Measurements from ENCODE around the gene STK32B.
"Not testable (repeated sequence)": the region's sequence is repeated elsewhere in the genome, so short reads cannot be mapped to it uniquely, and the experiment has no call there.

Gene STK32B

DNA sequence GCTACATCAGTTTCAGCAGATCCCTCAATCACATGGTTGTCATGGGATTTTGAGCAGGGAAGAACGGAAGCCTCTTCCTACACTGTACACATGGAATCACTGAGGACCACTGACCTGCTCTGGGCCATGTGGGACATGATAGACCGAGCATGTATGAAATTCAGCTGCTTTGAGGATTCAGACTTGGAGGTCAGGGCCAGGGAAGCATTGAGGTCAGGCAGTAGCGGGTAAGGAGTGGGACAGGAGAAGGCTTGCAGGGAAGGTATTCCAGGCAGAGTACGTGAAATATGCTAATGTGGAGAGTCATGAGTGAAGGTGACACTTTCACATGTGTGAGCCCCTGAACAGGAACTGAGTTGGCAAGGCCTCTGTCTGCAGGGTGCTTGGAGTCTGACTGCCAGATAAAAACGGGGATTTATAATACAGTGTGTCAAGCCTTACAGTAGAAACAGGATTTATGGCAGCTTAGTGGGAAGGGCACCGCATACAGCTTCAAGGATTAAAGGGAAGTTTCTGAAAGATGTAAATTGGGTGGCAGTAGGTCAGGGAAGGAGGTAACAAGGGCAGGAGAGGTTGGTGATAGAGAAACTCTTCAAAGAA, 111.7 kb downstream of the STK32B start:
- DNase-seq (ENCODE audit: low read depth) = no peak

GRCh38 chr4:5164221-5164912, 113.1 kb downstream of the STK32B start:
- DNase-seq (ENCODE audit: low read depth) = no peak

- DNase-seq (ENCODE audit: low read depth) = no peak
Observed at GRCh38 chr4:5165420-5166369, 114.4 kb downstream of the STK32B start.

- DNase-seq (ENCODE audit: low read depth) = no peak
Observed at GRCh38 chr4:5166377-5166776, 115.1 kb downstream of the STK32B start.

DNA sequence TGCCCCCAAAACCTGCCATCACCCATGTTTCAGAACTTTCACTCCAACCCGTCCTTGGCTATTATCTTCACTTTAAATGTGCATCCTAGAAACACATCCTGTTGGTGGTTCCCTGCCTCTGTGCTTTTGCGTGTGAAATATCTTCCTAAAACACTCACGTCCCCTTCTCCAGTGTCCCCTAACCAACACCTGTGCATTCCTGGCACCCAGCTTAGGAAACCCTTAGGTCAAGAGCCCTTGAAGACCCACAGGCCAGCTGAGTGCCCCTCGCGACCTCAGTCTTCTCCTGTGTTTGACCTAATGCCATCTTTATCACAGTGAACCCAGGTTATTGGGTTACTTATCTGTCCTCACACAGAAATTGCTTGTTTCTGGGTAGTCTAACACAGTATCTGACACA, 117.6 kb downstream of the STK32B start:
- DNase-seq (ENCODE audit: low read depth) = no peak

GRCh38 chr4:5175836-5176235, 124.6 kb downstream of the STK32B start:
- DNase-seq (ENCODE audit: low read depth) = not testable (repeated sequence)

DNA sequence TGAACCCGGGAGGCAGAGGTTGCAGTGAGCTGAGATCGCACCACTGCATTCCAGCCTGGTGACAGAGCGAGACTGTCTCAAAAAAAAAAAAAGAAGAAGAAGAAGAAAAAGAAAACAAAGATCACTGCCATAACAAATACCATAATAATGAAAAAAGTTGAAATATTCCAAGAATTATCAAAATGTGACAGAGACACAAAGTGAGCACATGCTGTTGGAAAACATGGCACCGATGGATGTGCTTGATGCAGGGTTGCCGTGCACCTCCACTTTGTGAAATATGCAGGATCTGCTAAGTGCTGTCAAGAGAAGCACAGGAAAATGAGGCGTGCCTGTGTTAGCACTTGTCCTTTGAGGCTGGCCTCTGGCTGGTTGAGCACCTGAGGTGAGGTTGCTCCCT, 133.3 kb downstream of the STK32B start:
- DNase-seq (ENCODE audit: low read depth) = no peak

- DNase-seq (ENCODE audit: low read depth) = no peak
Observed at GRCh38 chr4:5185551-5185950, 134.3 kb downstream of the STK32B start.

DNA sequence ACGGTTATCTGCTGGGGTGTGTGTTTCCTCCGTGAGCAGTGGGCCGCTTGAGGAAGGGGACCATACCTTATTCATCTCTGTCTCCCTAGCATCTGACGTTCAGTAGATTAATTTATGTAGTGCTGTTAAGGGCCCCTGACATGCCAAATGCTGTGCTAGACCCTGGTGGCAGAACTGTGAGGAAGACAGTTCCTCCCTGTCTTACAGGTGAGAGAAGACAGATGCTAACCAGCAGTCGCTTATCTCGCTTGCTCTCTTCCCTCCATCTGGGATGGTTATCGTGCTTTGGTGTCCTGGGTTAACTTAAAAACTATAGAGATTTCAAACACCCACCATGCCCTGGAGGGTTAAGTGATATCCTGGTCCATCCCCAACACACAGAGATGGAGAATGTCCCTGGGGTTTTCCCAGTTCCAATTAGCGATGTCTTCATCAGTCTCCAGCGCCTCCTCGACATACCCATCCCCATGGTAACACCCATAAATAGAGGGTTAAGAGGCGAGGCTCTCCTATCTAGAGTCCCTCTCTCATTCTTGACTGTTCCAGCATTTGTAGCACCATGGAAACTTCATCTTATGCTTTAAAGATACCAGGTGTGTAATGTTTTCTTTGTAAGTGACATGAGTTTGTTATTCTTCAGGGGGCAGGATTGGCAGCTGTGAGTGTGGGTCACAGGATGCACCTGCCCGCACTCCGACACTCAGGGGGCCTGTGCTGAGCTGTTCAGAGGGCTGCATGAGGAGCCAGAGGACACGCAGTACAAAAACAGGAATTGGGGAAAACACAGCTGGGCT, 135.2 kb downstream of the STK32B start:
- no peak for DNase-seq (ENCODE audit: low read depth)

DNA sequence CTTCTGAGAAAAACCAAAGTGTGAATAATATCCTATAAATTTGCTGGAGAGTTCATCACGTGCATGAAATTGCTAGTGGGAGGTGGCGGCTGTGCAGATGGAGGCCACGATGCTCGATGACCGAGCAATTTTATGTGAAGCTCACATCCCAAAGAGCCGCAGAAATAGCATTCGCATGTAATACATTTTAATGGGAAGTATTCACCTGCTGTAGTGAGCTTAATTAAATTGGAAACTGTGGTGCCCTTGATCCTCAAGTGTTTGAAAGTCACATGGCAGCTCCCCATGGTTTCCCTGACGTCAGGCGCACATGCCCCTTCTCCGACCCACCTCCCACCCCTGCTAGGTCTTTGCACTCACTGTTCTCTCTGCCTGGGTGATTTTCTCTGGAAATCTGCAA, 136.8 kb downstream of the STK32B start:
- no peak for DNase-seq (ENCODE audit: low read depth)

GRCh38 chr4:5191831-5192230, 140.6 kb downstream of the STK32B start:
- no peak for DNase-seq (ENCODE audit: low read depth)

DNA sequence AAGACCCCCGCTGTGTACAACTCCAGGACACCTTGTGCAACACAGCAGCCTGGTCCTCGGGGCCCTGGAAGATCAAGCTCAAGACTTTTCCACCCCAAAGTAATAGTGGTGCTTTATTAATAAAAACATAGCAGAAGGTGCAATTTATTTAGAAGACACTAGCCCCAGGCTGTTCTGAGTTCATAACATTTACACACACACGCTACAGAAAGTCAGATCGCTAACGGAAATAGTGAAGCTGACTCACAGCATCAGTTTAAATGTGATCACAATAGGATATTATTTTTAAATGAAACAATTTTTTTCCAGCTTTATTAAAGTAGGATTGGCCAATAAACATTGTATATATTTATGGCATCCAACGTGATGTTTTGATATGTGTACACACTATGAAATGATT, 141.0 kb downstream of the STK32B start:
- no peak for DNase-seq (ENCODE audit: low read depth)

GRCh38 chr4:5192678-5193077, 141.4 kb downstream of the STK32B start:
- no peak for DNase-seq (ENCODE audit: low read depth)

DNA sequence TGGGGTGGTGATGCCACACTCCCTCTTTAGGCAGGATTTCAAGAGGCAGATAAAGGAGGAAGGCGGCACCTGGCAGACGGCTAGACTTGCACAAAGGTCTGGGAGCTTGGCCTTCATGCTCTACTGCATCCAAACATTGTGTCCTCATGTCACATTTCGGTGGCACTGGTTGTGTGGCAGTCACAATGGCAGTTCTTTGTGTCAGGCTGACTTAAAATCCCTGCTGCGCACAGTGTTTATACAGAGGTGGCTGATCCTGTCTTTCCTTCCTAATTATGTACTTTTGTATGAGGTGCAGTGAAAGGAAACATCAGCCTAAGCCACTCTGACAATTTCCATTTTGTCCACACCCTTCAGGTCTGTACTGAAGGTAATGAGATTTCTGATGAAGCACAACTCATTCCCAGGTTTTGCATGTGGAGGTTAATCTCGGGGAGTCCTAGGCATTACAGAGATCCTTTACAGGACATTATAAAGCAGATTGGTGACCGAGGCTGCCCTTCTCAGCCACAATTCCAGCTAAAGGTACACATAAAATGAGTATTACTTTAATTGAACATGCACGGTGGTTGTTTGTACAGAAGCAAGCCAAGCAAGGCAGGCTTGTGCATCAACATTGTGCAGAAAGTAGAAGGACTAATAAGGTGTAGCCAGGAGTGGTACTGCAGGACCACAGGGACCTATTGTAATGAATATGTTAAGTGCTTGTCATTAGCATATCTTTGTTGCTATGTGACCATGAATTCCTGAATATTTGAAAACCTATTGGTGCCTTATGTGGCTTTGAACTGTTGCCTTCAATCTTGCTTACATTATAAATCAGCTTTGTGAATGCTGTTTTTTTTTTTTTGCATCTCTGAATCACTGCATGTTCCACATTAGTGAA, 147.6 kb downstream of the STK32B start:
- no peak for DNase-seq (ENCODE audit: low read depth)

DNA sequence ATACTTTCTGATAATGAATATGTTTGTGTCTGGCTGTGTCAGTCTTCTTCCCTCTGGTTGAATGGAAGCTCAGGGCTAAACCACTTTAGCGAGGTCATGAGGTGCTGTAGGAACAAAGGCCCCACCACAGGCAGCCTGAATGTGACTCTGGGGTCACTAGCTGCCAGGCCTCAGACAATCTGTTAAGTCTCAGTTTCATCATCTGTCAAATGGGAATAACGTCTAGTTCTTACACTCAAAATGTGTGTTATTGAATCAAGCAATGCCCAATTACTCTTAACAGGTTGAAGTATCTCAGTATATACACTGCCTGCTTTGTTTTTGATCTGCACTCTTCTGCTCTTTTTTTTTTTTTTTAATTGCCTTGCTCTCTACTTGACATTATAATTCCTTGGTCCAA, 148.6 kb downstream of the STK32B start:
- no peak for DNase-seq (ENCODE audit: low read depth)

DNA sequence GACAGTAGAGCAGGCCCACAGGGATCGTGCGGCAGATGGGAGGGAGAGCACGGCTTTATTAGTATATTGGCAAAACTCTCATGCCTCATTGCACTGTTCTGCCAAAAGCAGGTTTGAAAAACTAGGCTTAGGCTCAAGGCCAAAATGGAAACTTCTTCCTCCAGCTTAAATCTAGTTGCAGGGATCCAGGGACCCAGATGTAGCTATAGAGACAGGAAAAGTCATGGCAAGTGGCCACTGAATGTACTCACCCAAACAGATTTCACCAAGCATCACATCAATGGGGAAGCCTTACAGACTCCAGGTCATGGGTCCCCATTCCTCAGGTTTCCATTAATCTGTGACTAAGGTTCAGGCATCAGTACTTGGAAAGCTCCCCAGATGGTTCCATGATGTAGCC, 149.2 kb downstream of the STK32B start:
- no peak for DNase-seq (ENCODE audit: low read depth)

DNA sequence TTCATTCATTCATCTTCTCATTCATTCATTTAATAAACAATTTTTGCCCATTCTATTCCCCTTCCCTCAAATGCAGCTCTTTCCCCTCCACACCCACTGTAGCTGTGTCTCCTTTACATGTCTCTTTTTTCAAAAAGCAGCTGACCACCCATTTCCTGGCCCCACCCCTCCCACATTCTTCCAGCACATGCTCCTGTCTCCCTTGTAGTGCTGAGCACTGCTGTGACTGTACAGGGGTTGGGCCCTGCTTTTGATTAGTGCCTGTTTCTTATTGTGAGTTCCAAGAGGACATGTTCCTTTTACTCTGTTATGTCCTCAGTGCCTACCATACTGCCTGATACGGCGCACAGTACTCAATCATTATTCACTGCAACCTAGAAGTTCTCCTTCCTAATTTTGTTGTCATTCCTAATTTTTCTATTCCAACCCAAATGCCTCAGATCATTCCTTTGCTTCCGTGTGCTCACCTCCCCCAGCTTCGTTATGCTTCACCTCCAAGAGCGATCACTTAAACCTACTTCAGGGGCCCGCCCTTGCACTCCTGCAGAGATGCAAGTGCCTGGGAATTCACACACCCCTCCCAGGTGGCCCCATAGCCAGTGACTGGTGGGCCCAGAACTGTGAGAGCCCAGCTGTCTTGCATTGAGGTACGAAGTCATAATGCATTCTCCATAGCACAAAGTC, 152.2 kb downstream of the STK32B start:
- DNase-seq (ENCODE audit: low read depth) = no peak

GRCh38 chr4:5203993-5204310, 152.7 kb downstream of the STK32B start:
- no peak for DNase-seq (ENCODE audit: low read depth)

DNA sequence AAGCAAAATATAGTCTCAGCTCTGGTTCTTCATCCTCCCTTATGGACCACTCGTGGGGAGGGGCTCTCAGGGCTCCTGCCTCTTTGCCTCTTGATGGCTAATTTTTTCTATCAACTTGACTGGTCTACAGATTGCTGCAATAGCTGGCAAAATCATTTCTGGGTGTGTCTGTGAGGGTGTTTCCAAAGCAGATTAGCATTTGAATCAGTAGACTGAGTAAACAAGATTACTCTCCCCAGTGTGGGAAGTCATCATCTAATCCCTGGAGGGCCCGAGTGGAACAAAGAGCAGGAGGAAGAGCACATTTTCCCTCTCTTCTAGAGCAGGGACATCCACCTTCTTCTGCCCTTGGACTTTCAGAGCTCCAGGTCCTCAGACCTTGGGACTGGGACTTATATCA, 153.5 kb downstream of the STK32B start:
- DNase-seq (ENCODE audit: low read depth) = no peak

DNA sequence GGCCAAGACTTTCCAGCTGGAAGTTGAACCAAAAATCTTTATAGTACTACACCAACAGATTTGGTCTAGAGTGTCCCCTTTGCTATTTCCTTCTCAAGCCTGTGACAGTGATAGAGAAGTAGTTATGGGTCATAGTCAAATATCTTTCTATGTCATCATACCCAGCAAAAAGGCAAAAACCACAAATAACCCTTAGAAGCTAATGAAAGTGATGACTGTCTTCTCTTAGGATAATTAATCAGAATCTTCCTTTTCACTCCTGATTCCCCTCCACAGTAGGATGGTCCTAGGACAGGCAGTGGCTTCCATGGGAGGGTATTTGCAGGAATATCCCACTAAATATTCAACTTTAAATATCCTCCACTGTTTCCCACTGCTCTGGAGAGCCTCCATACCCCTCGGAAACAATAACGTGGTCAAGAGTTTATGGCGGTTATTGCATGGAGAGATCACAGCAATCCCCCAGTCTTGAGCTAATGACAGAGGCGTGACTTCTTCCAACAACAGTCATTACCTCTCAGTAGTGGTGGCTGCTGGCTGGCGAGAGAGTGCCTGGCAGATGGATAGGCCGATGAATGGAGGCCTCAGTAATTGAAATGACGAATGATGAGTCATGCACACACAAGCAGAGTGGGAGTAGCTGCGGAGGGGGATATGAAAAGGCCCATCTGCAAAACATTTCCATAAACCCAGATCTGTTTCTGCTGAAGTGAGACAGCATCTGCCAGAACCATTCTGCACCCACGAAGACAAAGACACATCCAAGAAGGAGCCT, 154.9 kb downstream of the STK32B start:
- peak; percentile 48 for DNase-seq (ENCODE audit: low read depth)
